ENCODE data around the gene ADGRV1. TPM values are rescaled to one million over a fixed set of nuclear protein-coding genes. Genes with fewer than 3 reads are reported as not detected.

The ADGRV1 gene
- polyA plus RNA-seq, 3 donors = 0.18 to 0.33 TPM; not detected in 1

- Histone ChIP-seq H3K27ac (ENCODE audit: low read depth in 1 of 2, low read length in 2 of 2) (no peak overlapping the region), H3K9ac (ENCODE audit: insufficient read depth, low read length, poor library complexity, severe bottlenecking) (no peak overlapping the region), H3K79me2 (ENCODE audit: insufficient read depth, low read length) (no peaks in the 10 kb centered on the region), H3K27me3 (ENCODE audit: control insufficient read depth in 2 of 2, insufficient read depth in 2 of 2, low read length in 2 of 2) (no peaks in the 10 kb centered on the region), H3K4me2 (replicated peaks; ENCODE audit: extremely low read depth, low read length, poor library complexity, severe bottlenecking) (no peak overlapping the region), H3K4me3 (replicated peaks in 1 of 3; ENCODE audit: low read depth in 2 of 3, low read length in 3 of 3) (no peak overlapping the region), H4K20me1 (ENCODE audit: insufficient read depth, low read length) (no peaks in the 10 kb centered on the region), H2AFZ (ENCODE audit: insufficient read depth, low read depth, low read length, poor library complexity, severe bottlenecking) (no peak overlapping the region), H3K4me1 (ENCODE audit: control insufficient read depth in 1 of 2, insufficient read depth in 2 of 2, low read length in 2 of 2) (no peaks in the 10 kb centered on the region), H3K36me3 (replicated peaks in 1 of 2; ENCODE audit: control insufficient read depth in 1 of 2, insufficient read depth in 2 of 2, low read length in 2 of 2) (no peaks in the 10 kb centered on the region), H3K9me3 (replicated peaks in 1 of 2; ENCODE audit: control insufficient read depth in 1 of 2, insufficient read depth in 1 of 2, low read length in 2 of 2) (no peaks in the 10 kb centered on the region)
- H3K27me3 Mint-ChIP-seq (ENCODE audit: low read depth in 3 of 3) = peaks cover 0 to 1% (median 0%) of the 10 kb centered on the region in 3 donors
- DNase-seq = peak in 2 of 3 donors; percentile 6 to 7
- peak overlapping the region in 1 of 7 donors; percentile 3 for H3K27ac Mint-ChIP-seq
- intact Hi-C loops (cut with micrococcal nuclease) = no loop called here
- WGBS (ENCODE audit: insufficient coverage) = 100% methylated on average over 1 of the region's 1 CpG
- no peak overlapping the region for H3K4me3 Mint-ChIP-seq
- H3K36me3 Mint-ChIP-seq = no peaks in the 10 kb centered on the region
- TF ChIP-seq CTCF (IDR thresholded peaks at IDR 0.05) = peak; percentile 72
- H3K9me3 Mint-ChIP-seq = no peaks in the 10 kb centered on the region
- no peaks in the 10 kb centered on the region for H3K4me1 Mint-ChIP-seq
Observed at GRCh38 chr5:90709323-90710155, 150.9 kb downstream of the ADGRV1 start.

GRCh38 chr5:90718387-90718786 is 159.8 kb downstream of the ADGRV1 start:
- Mint-ChIP-seq H3K9me3 (peaks cover 0 to 8% (median 0%) of the 10 kb centered on the region in 7 donors), H3K27me3 (ENCODE audit: low read depth in 3 of 3) (peaks cover 0 to 2% (median 0%) of the 10 kb centered on the region in 3 donors), H3K27ac (no peak overlapping the region), H3K36me3 (no peaks in the 10 kb centered on the region), H3K4me1 (no peaks in the 10 kb centered on the region), H3K4me3 (no peak overlapping the region)
- no peak for TF ChIP-seq CTCF (IDR thresholded peaks at IDR 0.05)
- no peak overlapping the region for H2AFZ ChIP-seq (ENCODE audit: insufficient read depth, low read depth, low read length, poor library complexity, severe bottlenecking)
- H3K4me3 ChIP-seq (replicated peaks in 1 of 3; ENCODE audit: low read depth in 2 of 3, low read length in 3 of 3) = no peak overlapping the region
- no peak overlapping the region for H3K27ac ChIP-seq (ENCODE audit: low read depth in 1 of 2, low read length in 2 of 2)
- H3K36me3 ChIP-seq (replicated peaks in 1 of 2; ENCODE audit: control insufficient read depth in 1 of 2, insufficient read depth in 2 of 2, low read length in 2 of 2) = no peaks in the 10 kb centered on the region
- no peaks in the 10 kb centered on the region for H3K27me3 ChIP-seq (ENCODE audit: control insufficient read depth in 2 of 2, insufficient read depth in 2 of 2, low read length in 2 of 2)
- no peak overlapping the region for H3K4me2 ChIP-seq (replicated peaks; ENCODE audit: extremely low read depth, low read length, poor library complexity, severe bottlenecking)
- intact Hi-C loops (cut with micrococcal nuclease) = no loop called here
- no peaks in the 10 kb centered on the region for H3K79me2 ChIP-seq (ENCODE audit: insufficient read depth, low read length)
- no peak for DNase-seq
- H4K20me1 ChIP-seq (ENCODE audit: insufficient read depth, low read length) = no peaks in the 10 kb centered on the region
- no peak overlapping the region for H3K9ac ChIP-seq (ENCODE audit: insufficient read depth, low read length, poor library complexity, severe bottlenecking)
- H3K4me1 ChIP-seq (ENCODE audit: control insufficient read depth in 1 of 2, insufficient read depth in 2 of 2, low read length in 2 of 2) = no peaks in the 10 kb centered on the region
- H3K9me3 ChIP-seq (replicated peaks in 1 of 2; ENCODE audit: control insufficient read depth in 1 of 2, insufficient read depth in 1 of 2, low read length in 2 of 2) = no peaks in the 10 kb centered on the region

Measured in CD14-positive monocyte (primary cell).